Hematopoietic multipotent progenitor cell (in vitro differentiated cells): ENCODE results near the gene PARD3. TPM values are rescaled to one million over a fixed set of nuclear protein-coding genes. Genes with fewer than 3 reads are reported as not detected.

Source experiments
- DNase-seq, 3 donors: peaks; one replicate each; pipeline ENCODE4 v3.0.0-alpha.2; 2011 to 2015; ENCODE audit warnings: low read depth in 2 of 3, low spot score in 2 of 3
- total RNA-seq: library from RNA; depleted of rRNA; stranded (reverse); fragments of >200 nt; gene quantifications from one replicate; pipeline ENCODE4 v1.2.3, GENCODE V29; 2012

PARD3 gene
- total RNA-seq, 1 donor = 3.2 TPM

GRCh38 chr10:34555653-34556052, 259.4 kb downstream of the PARD3 start:
- no peak for DNase-seq

GRCh38 chr10:34553747-34554146, 261.3 kb downstream of the PARD3 start:
- no peak for DNase-seq

- no peak for DNase-seq
Observed at GRCh38 chr10:34551295-34551694, 263.8 kb downstream of the PARD3 start.

GRCh38 chr10:34549953-34550352, 265.1 kb downstream of the PARD3 start:
- DNase-seq = no peak

- no peak for DNase-seq
Observed at GRCh38 chr10:34549001-34549400, 266.1 kb downstream of the PARD3 start.

GRCh38 chr10:34548466-34548865, 266.6 kb downstream of the PARD3 start:
- DNase-seq = no peak

- no peak for DNase-seq
Observed at GRCh38 chr10:34547695-34548094, 267.4 kb downstream of the PARD3 start.

- no peak for DNase-seq
Observed at GRCh38 chr10:34547291-34547690, 267.8 kb downstream of the PARD3 start.

GRCh38 chr10:34544400-34544799, 270.7 kb downstream of the PARD3 start:
- DNase-seq = no peak

GRCh38 chr10:34543716-34544115, 271.4 kb downstream of the PARD3 start:
- no peak for DNase-seq

GRCh38 chr10:34540492-34540891, 274.6 kb downstream of the PARD3 start:
- DNase-seq = no peak

- DNase-seq = no peak
Observed at GRCh38 chr10:34539533-34540315, 275.4 kb downstream of the PARD3 start.

GRCh38 chr10:34538281-34538829, 276.7 kb downstream of the PARD3 start:
- no peak for DNase-seq

- DNase-seq = no peak
Observed at GRCh38 chr10:34537629-34538231, 277.4 kb downstream of the PARD3 start.

GRCh38 chr10:34535872-34536271, 279.2 kb downstream of the PARD3 start:
- DNase-seq = no peak

GRCh38 chr10:34530778-34531177, 284.3 kb downstream of the PARD3 start:
- no peak for DNase-seq

- no peak for DNase-seq
Observed at GRCh38 chr10:34528320-34528719, 286.8 kb downstream of the PARD3 start.

GRCh38 chr10:34526758-34527730, 288.1 kb downstream of the PARD3 start:
- no peak for DNase-seq

GRCh38 chr10:34526186-34526585, 288.9 kb downstream of the PARD3 start:
- no peak for DNase-seq

- no peak for DNase-seq
Observed at GRCh38 chr10:34524369-34525091, 290.6 kb downstream of the PARD3 start.
